HUES48 (cell line): ENCODE measurements around the gene LRRC37A2.
"Not testable (repeated sequence)": the region's sequence is repeated elsewhere in the genome, so short reads cannot be mapped to it uniquely, and the experiment has no call there.

ENCODE experiments used
- H3K27ac ChIP-seq: one replicate; pipeline ENCODE4 v1.7.0; 2013; ENCODE audit warnings: low read depth, low read length, inconsistent platforms
- H3K27me3 ChIP-seq: 2 replicates; pipeline ENCODE4 v1.6.1; 2013; ENCODE audit warnings: mild to moderate bottlenecking, low read length; ENCODE audit not compliant: control insufficient read depth, insufficient read depth
- H3K36me3 ChIP-seq: 2 replicates; pipeline ENCODE4 v1.6.1; 2013; ENCODE audit warnings: low read length; ENCODE audit not compliant: control insufficient read depth, insufficient read depth
- H3K4me1 ChIP-seq: 2 replicates; pipeline ENCODE4 v1.6.1; 2013; ENCODE audit warnings: mild to moderate bottlenecking, low read length; ENCODE audit not compliant: control insufficient read depth, insufficient read depth
- H3K4me3 ChIP-seq: 2 replicates; pipeline ENCODE4 v1.5.1; 2013; ENCODE audit warnings: mild to moderate bottlenecking, low read depth, low read length
- H3K9ac ChIP-seq: 2 replicates; pipeline ENCODE4 v1.6.1; 2013; ENCODE audit warnings: mild to moderate bottlenecking, low read depth, low read length, moderate library complexity
- H3K9me3 ChIP-seq: 2 replicates; pipeline ENCODE4 v1.6.1; 2013; ENCODE audit warnings: low read length; ENCODE audit not compliant: control insufficient read depth, insufficient read depth

The LRRC37A2 gene

GRCh38 chr17:46512168-46512567, at the start of gene LRRC37A2:
LRRC37A2 (plus strand) TSS chr17:46512468; CDS start chr17:46512713, 245 bp downstream.
- H3K4me1 ChIP-seq, H3K27ac ChIP-seq, H3K4me3 ChIP-seq, H3K36me3 ChIP-seq, H3K9ac ChIP-seq, H3K9me3 ChIP-seq, H3K27me3 ChIP-seq: not testable (repeated sequence)

GRCh38 chr17:46467618-46468017, 44.6 kb upstream of the LRRC37A2 start:
- H3K4me3 ChIP-seq, H3K27ac ChIP-seq, H3K9ac ChIP-seq, H3K27me3 ChIP-seq, H3K9me3 ChIP-seq, H3K36me3 ChIP-seq, H3K4me1 ChIP-seq: not testable (repeated sequence)

DNA sequence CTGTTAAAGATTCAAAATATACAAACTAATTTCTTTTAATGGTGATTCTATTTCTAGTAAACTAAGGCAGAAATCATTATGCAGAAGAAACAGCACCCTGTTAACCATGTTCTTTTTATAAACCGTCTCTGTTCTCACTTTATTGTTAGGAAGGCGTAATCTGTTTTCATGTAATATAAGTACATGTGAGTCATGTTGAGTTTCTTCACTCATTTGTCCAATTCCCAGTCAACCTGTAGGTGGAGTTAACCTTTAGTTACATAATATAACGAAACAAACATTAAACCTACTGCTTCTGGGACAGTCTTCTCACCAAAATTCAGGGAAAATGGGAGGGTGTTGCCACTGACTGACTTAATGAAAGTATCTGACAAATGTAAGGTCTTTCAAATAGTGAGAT, 37.8 kb upstream of the LRRC37A2 start:
- H3K9me3 ChIP-seq, H3K27me3 ChIP-seq, H3K27ac ChIP-seq, H3K9ac ChIP-seq, H3K4me1 ChIP-seq, H3K4me3 ChIP-seq, H3K36me3 ChIP-seq: not testable (repeated sequence)

DNA sequence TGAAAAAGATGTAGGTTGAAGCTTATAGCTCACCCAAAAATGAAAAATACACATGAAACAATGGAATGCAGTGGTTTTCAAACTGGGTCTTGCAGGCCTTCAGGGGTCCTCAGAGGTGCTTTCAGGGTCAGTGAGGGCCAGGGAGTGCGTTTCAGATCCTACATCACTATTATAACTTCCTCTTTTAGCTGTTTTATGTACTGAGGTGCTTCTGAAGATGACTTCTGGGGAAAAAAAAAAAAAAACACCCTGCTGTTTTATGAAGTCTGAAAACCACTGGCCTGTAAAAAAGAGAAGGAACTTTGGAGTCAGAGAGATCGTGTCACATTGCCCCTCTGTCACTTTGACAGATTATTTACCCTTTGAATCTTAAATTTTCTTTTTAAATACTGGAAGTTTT, 36.7 kb upstream of the LRRC37A2 start:
- H3K4me1 ChIP-seq, H3K27me3 ChIP-seq, H3K36me3 ChIP-seq, H3K4me3 ChIP-seq, H3K9ac ChIP-seq, H3K27ac ChIP-seq, H3K9me3 ChIP-seq: not testable (repeated sequence)

GRCh38 chr17:46478823-46479222, 33.4 kb upstream of the LRRC37A2 start:
- H3K9ac ChIP-seq, H3K36me3 ChIP-seq, H3K4me1 ChIP-seq, H3K9me3 ChIP-seq, H3K27me3 ChIP-seq, H3K4me3 ChIP-seq, H3K27ac ChIP-seq: not testable (repeated sequence)

GRCh38 chr17:46481310-46481709, 31.0 kb upstream of the LRRC37A2 start:
- H3K9me3 ChIP-seq, H3K36me3 ChIP-seq: not testable (repeated sequence)

DNA sequence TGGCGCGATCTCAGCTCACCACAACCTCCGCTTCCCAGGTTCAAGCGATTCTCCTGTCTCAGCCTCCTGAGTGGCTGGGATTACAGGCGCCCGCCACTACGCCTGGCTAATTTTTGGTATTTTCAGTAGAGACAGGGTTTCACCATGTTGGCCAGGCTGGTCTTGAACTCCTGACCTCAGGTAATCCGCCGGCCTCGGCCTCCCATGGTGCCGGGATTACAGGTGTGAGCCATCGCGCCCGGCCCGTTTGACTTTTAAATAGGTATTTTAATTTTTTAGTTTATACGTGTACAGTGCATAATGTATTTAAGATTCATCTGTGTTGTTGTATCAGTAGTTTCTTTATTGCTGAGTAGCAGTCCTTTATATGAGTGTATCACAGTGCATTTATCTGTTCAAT, 20.2 kb upstream of the LRRC37A2 start:
- not testable (repeated sequence) for H3K9ac ChIP-seq, H3K27ac ChIP-seq, H3K9me3 ChIP-seq, H3K36me3 ChIP-seq, H3K4me1 ChIP-seq, H3K27me3 ChIP-seq, H3K4me3 ChIP-seq

More at GRCh38 chr17:46481310-46481709, 31.0 kb upstream of the LRRC37A2 start:
- H3K9ac ChIP-seq, H3K4me1 ChIP-seq, H3K27ac ChIP-seq, H3K4me3 ChIP-seq, H3K27me3 ChIP-seq: not testable (repeated sequence)

DNA sequence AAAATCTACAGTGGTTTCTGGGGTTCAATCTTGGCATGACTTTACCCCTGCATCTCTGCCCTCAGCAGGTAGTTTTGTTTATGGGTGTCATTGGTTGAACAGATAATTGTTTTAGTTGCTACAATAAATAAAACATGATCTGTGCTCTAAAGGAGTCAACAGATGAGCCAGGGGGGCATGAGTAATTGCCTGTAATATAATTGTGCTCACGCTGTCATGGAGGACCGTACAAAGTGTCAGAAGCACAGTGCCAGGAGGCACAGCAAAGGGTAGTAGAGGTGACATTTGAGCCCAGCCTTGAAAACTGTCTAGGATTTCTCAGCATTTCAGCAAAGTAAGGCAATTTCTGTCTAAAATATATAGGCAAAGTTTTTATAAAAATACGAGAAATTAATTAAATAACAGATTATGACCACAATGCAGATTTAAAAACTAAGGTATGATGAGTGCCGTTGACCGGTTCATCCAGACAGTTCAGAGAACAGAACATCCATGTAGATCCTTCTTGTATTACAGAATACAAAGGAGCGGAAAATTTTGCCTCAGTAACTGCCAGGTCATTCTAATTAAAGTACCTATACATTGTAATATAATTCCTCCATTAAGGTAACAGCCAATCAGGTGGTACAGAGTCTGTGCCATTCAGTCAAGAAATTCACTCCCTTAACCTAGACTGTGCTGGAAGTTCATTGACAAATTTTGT, 12.7 kb upstream of the LRRC37A2 start:
- H3K27me3 ChIP-seq, H3K4me1 ChIP-seq, H3K27ac ChIP-seq, H3K36me3 ChIP-seq, H3K9me3 ChIP-seq, H3K4me3 ChIP-seq, H3K9ac ChIP-seq: not testable (repeated sequence)

GRCh38 chr17:46505896-46506295, 6.4 kb upstream of the LRRC37A2 start:
- not testable (repeated sequence) for H3K9me3 ChIP-seq, H3K36me3 ChIP-seq, H3K27me3 ChIP-seq, H3K4me1 ChIP-seq, H3K27ac ChIP-seq, H3K9ac ChIP-seq, H3K4me3 ChIP-seq

- not testable (repeated sequence) for H3K4me3 ChIP-seq, H3K4me1 ChIP-seq, H3K36me3 ChIP-seq, H3K9me3 ChIP-seq, H3K27me3 ChIP-seq, H3K9ac ChIP-seq, H3K27ac ChIP-seq
Observed at GRCh38 chr17:46534716-46535115, 22.4 kb downstream of the LRRC37A2 start.

DNA sequence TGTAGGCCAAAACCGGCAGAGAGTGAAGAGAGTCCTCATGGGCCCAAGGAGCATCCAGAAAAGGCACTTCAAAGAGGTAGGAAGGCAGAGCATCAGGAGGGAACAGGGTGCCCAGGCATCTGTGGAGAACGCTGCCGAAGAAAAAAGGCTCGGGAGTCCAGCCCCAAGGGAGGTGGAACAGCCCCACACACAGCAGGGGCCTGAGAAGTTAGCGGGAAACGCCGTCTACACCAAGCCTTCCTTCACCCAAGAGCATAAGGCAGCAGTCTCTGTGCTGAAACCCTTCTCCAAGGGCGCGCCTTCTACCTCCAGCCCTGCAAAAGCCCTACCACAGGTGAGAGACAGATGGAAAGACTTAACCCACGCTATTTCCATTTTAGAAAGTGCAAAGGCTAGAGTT, 36.3 kb downstream of the LRRC37A2 start:
- H3K9ac ChIP-seq, H3K4me1 ChIP-seq, H3K27ac ChIP-seq, H3K36me3 ChIP-seq, H3K9me3 ChIP-seq, H3K27me3 ChIP-seq, H3K4me3 ChIP-seq: not testable (repeated sequence)

GRCh38 chr17:46559155-46559554, 46.9 kb downstream of the LRRC37A2 start:
- not testable (repeated sequence) for H3K4me3 ChIP-seq, H3K27ac ChIP-seq, H3K9me3 ChIP-seq, H3K9ac ChIP-seq, H3K27me3 ChIP-seq, H3K4me1 ChIP-seq, H3K36me3 ChIP-seq
